Measurements from ENCODE around the gene PYGB.

PYGB gene

DNA sequence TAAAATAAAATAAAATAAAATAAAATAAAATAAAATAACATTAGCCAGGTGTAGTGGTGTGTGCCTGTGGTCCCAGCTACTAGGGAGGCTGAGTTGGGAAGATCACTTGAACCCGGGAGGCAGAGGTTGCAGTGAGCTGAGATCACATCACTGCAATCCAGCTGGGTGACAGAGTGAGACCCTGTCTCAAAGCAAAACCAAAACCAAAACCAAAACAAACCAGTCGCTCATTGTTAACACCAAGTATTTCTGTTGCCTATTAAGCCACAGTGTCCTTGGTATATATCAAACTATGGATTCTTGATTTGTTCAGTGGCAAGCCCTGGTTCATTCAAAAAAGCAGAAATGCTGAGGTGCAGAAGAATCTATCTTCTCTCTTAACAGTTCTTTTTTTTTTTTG lies 65.7 kb downstream of the PYGB start:
- Histone ChIP-seq H3K4me1 (ENCODE audit: control insufficient read depth in 2 of 2, insufficient read depth in 2 of 2, low read length in 2 of 2) (peaks cover 39 to 42% of the 10 kb centered on the region in 2 donors), H3K27ac (ENCODE audit: low read depth in 2 of 2, low read length in 2 of 2) (no peak overlapping the region), H3K9ac (ENCODE audit: low read depth in 1 of 2, low read length in 2 of 2) (no peak overlapping the region), H3K4me3 (ENCODE audit: low read length in 2 of 2) (no peak overlapping the region), H3K36me3 (ENCODE audit: control insufficient read depth in 2 of 2, insufficient read depth in 2 of 2, low read length in 2 of 2) (peaks cover 0 to 2% of the 10 kb centered on the region in 2 donors), H3K9me3 (ENCODE audit: control insufficient read depth in 2 of 2, low read length in 2 of 2) (no peaks in the 10 kb centered on the region), H3K27me3 (ENCODE audit: control insufficient read depth in 2 of 2, insufficient read depth in 2 of 2, low read length in 2 of 2) (no peaks in the 10 kb centered on the region)

- no peak overlapping the region for H3K9ac ChIP-seq (ENCODE audit: low read depth in 1 of 2, low read length in 2 of 2)
- no peak overlapping the region for H3K27ac ChIP-seq (ENCODE audit: low read depth in 2 of 2, low read length in 2 of 2)
- no peaks in the 10 kb centered on the region for H3K9me3 ChIP-seq (ENCODE audit: control insufficient read depth in 2 of 2, low read length in 2 of 2)
- H3K4me3 ChIP-seq (ENCODE audit: low read length in 2 of 2) = no peak overlapping the region
- H3K36me3 ChIP-seq (ENCODE audit: control insufficient read depth in 2 of 2, insufficient read depth in 2 of 2, low read length in 2 of 2) = peaks cover 0 to 2% of the 10 kb centered on the region in 2 donors
- H3K4me1 ChIP-seq (ENCODE audit: control insufficient read depth in 2 of 2, insufficient read depth in 2 of 2, low read length in 2 of 2) = peaks cover 30 to 32% of the 10 kb centered on the region in 2 donors
- H3K27me3 ChIP-seq (ENCODE audit: control insufficient read depth in 2 of 2, insufficient read depth in 2 of 2, low read length in 2 of 2) = no peaks in the 10 kb centered on the region
Measured at GRCh38 chr20:25314497-25315417, 66.9 kb downstream of the PYGB start.

DNA sequence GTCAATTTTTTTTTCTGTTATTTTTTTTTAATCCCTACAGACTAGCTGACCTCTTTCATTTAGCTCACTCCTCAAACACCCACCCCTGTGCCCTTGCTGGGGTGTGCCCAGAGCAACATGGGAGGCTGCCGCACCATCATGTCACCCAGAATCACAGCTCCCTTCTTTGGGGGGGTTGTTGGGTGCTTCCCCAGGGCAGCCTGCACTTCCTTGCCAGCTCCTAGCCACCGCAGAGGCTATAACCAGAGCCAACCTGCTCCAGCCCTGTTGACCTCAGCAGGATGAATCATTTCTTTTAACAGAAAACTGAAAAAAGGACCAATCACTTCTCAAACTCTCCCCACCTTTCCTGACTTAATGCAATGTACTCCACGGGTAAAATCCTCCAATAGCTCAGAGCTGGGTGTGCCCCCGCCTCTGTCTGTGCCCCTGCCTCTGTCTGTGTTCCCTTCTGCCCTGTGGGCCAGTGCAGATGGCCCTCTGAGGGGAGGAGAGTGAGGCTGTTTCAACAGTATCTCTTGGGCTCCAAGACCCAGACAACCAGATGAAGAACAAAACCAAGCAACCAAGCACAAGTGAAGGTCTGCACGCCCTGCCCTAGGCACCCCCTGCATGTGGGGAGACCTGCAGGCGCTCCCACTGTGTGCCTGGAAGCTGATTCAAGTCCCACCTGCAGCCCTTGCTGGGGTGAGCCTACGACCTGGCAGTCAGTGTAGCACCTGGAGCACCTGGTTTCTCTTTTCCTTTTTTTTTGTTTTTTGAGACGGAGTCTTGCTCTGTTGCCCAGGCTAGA lies 67.7 kb downstream of the PYGB start:
- Histone ChIP-seq H3K27ac (ENCODE audit: low read depth in 2 of 2, low read length in 2 of 2) (no peak overlapping the region), H3K9me3 (ENCODE audit: control insufficient read depth in 2 of 2, low read length in 2 of 2) (no peaks in the 10 kb centered on the region), H3K4me1 (ENCODE audit: control insufficient read depth in 2 of 2, insufficient read depth in 2 of 2, low read length in 2 of 2) (peaks cover 22 to 23% of the 10 kb centered on the region in 2 donors), H3K27me3 (ENCODE audit: control insufficient read depth in 2 of 2, insufficient read depth in 2 of 2, low read length in 2 of 2) (no peaks in the 10 kb centered on the region), H3K4me3 (ENCODE audit: low read length in 2 of 2) (no peak overlapping the region), H3K36me3 (ENCODE audit: control insufficient read depth in 2 of 2, insufficient read depth in 2 of 2, low read length in 2 of 2) (peaks cover 0 to 2% of the 10 kb centered on the region in 2 donors), H3K9ac (ENCODE audit: low read depth in 1 of 2, low read length in 2 of 2) (no peak overlapping the region)

GRCh38 chr20:25316506-25317190 lies 68.8 kb downstream of the PYGB start:
- Histone ChIP-seq H3K4me3 (ENCODE audit: low read length in 2 of 2) (no peak overlapping the region), H3K27ac (ENCODE audit: low read depth in 2 of 2, low read length in 2 of 2) (no peak overlapping the region), H3K36me3 (ENCODE audit: control insufficient read depth in 2 of 2, insufficient read depth in 2 of 2, low read length in 2 of 2) (peaks cover 3 to 5% of the 10 kb centered on the region in 2 donors), H3K27me3 (ENCODE audit: control insufficient read depth in 2 of 2, insufficient read depth in 2 of 2, low read length in 2 of 2) (no peaks in the 10 kb centered on the region), H3K4me1 (ENCODE audit: control insufficient read depth in 2 of 2, insufficient read depth in 2 of 2, low read length in 2 of 2) (peaks cover 13 to 20% of the 10 kb centered on the region in 2 donors), H3K9me3 (ENCODE audit: control insufficient read depth in 2 of 2, low read length in 2 of 2) (no peaks in the 10 kb centered on the region), H3K9ac (ENCODE audit: low read depth in 1 of 2, low read length in 2 of 2) (peak overlapping the region in 1 of 2 donors; percentile 1)

- peak overlapping the region; percentile 4 to 56 for H3K27ac ChIP-seq (ENCODE audit: low read depth in 2 of 2, low read length in 2 of 2)
- H3K4me3 ChIP-seq (ENCODE audit: low read length in 2 of 2) = no peak overlapping the region
- peaks cover 13 to 20% of the 10 kb centered on the region in 2 donors for H3K4me1 ChIP-seq (ENCODE audit: control insufficient read depth in 2 of 2, insufficient read depth in 2 of 2, low read length in 2 of 2)
- H3K27me3 ChIP-seq (ENCODE audit: control insufficient read depth in 2 of 2, insufficient read depth in 2 of 2, low read length in 2 of 2) = no peaks in the 10 kb centered on the region
- peaks cover 3 to 8% of the 10 kb centered on the region in 2 donors for H3K36me3 ChIP-seq (ENCODE audit: control insufficient read depth in 2 of 2, insufficient read depth in 2 of 2, low read length in 2 of 2)
- H3K9ac ChIP-seq (ENCODE audit: low read depth in 1 of 2, low read length in 2 of 2) = peak overlapping the region; percentile 1 to 32
- H3K9me3 ChIP-seq (ENCODE audit: control insufficient read depth in 2 of 2, low read length in 2 of 2) = no peaks in the 10 kb centered on the region
Measured at GRCh38 chr20:25317351-25318075, 69.6 kb downstream of the PYGB start.

- H3K36me3 ChIP-seq (ENCODE audit: control insufficient read depth in 2 of 2, insufficient read depth in 2 of 2, low read length in 2 of 2) = peaks cover 3 to 13% of the 10 kb centered on the region in 2 donors
- H3K4me1 ChIP-seq (ENCODE audit: control insufficient read depth in 2 of 2, insufficient read depth in 2 of 2, low read length in 2 of 2) = peaks cover 19 to 25% of the 10 kb centered on the region in 2 donors
- no peak overlapping the region for H3K9ac ChIP-seq (ENCODE audit: low read depth in 1 of 2, low read length in 2 of 2)
- H3K4me3 ChIP-seq (ENCODE audit: low read length in 2 of 2) = no peak overlapping the region
- peak overlapping the region; percentile 13 to 63 for H3K27ac ChIP-seq (ENCODE audit: low read depth in 2 of 2, low read length in 2 of 2)
- H3K9me3 ChIP-seq (ENCODE audit: control insufficient read depth in 2 of 2, low read length in 2 of 2) = no peaks in the 10 kb centered on the region
- H3K27me3 ChIP-seq (ENCODE audit: control insufficient read depth in 2 of 2, insufficient read depth in 2 of 2, low read length in 2 of 2) = no peaks in the 10 kb centered on the region
Measured at GRCh38 chr20:25318471-25319240, 70.8 kb downstream of the PYGB start.

DNA sequence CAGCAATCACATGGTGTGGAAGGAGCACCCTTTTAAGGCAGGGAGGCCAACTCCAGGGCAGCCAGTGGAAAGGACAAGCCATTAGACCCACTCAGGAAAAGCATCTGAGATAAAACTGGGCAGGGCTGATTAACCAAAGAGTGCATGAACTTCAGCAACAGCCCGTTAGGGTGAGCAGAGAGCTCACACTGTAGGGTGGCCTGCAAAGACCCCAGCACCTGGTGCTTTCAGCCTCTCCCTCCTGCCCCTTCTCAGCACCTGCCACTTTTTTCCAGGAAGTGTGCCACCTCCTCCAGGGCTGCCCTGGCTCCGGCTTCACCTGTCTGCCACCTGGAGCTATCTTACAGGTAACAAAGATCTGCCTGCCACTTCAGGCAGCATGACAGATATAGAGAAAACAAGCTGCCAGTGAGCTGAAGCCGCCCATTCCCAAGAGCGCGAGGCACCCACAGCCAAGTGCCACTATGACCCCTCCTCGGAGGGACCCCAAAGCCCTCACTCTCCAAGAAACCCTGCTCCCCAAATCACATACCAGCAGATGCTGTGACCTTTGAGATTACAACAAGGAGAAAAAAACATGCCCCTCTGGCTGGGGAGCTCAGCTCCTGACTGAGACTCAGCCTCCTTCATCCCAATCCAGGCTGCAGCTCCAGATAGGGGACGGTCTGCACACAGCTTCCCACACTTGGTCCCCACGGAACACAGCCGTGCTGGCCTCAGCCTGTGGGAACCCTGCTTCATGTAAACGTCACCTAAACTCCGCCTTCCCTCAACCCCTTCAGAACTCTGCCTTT lies 71.6 kb downstream of the PYGB start:
- H3K36me3 ChIP-seq (ENCODE audit: control insufficient read depth in 2 of 2, insufficient read depth in 2 of 2, low read length in 2 of 2) = peaks cover 3 to 13% of the 10 kb centered on the region in 2 donors
- H3K9ac ChIP-seq (ENCODE audit: low read depth in 1 of 2, low read length in 2 of 2) = no peak overlapping the region
- no peaks in the 10 kb centered on the region for H3K27me3 ChIP-seq (ENCODE audit: control insufficient read depth in 2 of 2, insufficient read depth in 2 of 2, low read length in 2 of 2)
- no peaks in the 10 kb centered on the region for H3K9me3 ChIP-seq (ENCODE audit: control insufficient read depth in 2 of 2, low read length in 2 of 2)
- peak overlapping the region; percentile 32 to 63 for H3K27ac ChIP-seq (ENCODE audit: low read depth in 2 of 2, low read length in 2 of 2)
- H3K4me3 ChIP-seq (ENCODE audit: low read length in 2 of 2) = no peak overlapping the region
- peaks cover 25 to 29% of the 10 kb centered on the region in 2 donors for H3K4me1 ChIP-seq (ENCODE audit: control insufficient read depth in 2 of 2, insufficient read depth in 2 of 2, low read length in 2 of 2)

- H3K27me3 ChIP-seq (ENCODE audit: control insufficient read depth in 2 of 2, insufficient read depth in 2 of 2, low read length in 2 of 2) = no peaks in the 10 kb centered on the region
- no peak overlapping the region for H3K9ac ChIP-seq (ENCODE audit: low read depth in 1 of 2, low read length in 2 of 2)
- H3K27ac ChIP-seq (ENCODE audit: low read depth in 2 of 2, low read length in 2 of 2) = no peak overlapping the region
- H3K36me3 ChIP-seq (ENCODE audit: control insufficient read depth in 2 of 2, insufficient read depth in 2 of 2, low read length in 2 of 2) = peaks cover 3 to 10% of the 10 kb centered on the region in 2 donors
- no peaks in the 10 kb centered on the region for H3K9me3 ChIP-seq (ENCODE audit: control insufficient read depth in 2 of 2, low read length in 2 of 2)
- peaks cover 27 to 29% of the 10 kb centered on the region in 2 donors for H3K4me1 ChIP-seq (ENCODE audit: control insufficient read depth in 2 of 2, insufficient read depth in 2 of 2, low read length in 2 of 2)
- H3K4me3 ChIP-seq (ENCODE audit: low read length in 2 of 2) = no peak overlapping the region
Measured at GRCh38 chr20:25320035-25320800, 72.3 kb downstream of the PYGB start.

Measured in mucosa of rectum (tissue), 2 donors.